Fibroblast of villous mesenchyme (primary cell): ENCODE measurements around the gene RHEBL1. TPM values are rescaled to one million over a fixed set of nuclear protein-coding genes. Genes with fewer than 3 reads are reported as not detected.
"Not testable (repeated sequence)": the region's sequence is repeated elsewhere in the genome, so short reads cannot be mapped to it uniquely, and the experiment has no call there.

Source experiments
- DNase-seq: peaks from one replicate; pipeline ENCODE4 v3.0.0-alpha.2; 2010; ENCODE audit warnings: low read depth
- H3K4me3 ChIP-seq: 2 replicates; pipeline ENCODE4 v1.5.1; 2011; ENCODE audit warnings: low read depth, mild to moderate bottlenecking, low read length
- CTCF ChIP-seq: IDR thresholded peaks from 2 replicates; pipeline ENCODE4 v1.5.1; 2012; ENCODE audit warnings: low read depth, mild to moderate bottlenecking, low read length; ENCODE audit not compliant: insufficient read depth
- total RNA-seq: library from RNA; depleted of rRNA; stranded (reverse); fragments of >200 nt; gene quantifications from 2 replicates; pipeline ENCODE4 v1.2.3, GENCODE V29; 2012

The RHEBL1 gene
- total RNA-seq, 1 donor, result 0.86 TPM

- H3K4me3 ChIP-seq, result no peak overlapping the region
- no peak for DNase-seq
- TF ChIP-seq CTCF, result no peak
These were observed 1.2 kb upstream of the RHEBL1 start for GRCh38 chr12:49070971-49071370.

GRCh38 chr12:49068879-49069506 lies 786 bp downstream of the RHEBL1 start:
- peak overlapping the region; percentile 92 for H3K4me3 ChIP-seq
- DNase-seq, result no peak
- TF ChIP-seq CTCF, result no peak

GRCh38 chr12:49066120-49066519 lies 3.7 kb downstream of the RHEBL1 start:
- H3K4me3 ChIP-seq, result no peak overlapping the region
- TF ChIP-seq CTCF, result no peak
- DNase-seq, result no peak

- no peak for TF ChIP-seq CTCF
- H3K4me3 ChIP-seq, result no peak overlapping the region
- DNase-seq, result no peak
These were observed 5.0 kb downstream of the RHEBL1 start for GRCh38 chr12:49064767-49065152.

- DNase-seq, H3K4me3 ChIP-seq: not testable (repeated sequence)
These were observed 7.9 kb downstream of the RHEBL1 start for GRCh38 chr12:49061916-49062315.

GRCh38 chr12:49061157-49061650 lies 8.6 kb downstream of the RHEBL1 start:
- no peak for DNase-seq
- peak overlapping the region; percentile 96 for H3K4me3 ChIP-seq
- TF ChIP-seq CTCF, result no peak

GRCh38 chr12:49060237-49061156 lies 9.3 kb downstream of the RHEBL1 start, which contains the start of gene KMT2D:
Gene KMT2D, minus strand, starts transcription at chr12:49060794. Its CDS starts 5,470 bp downstream, at chr12:49055324.
- H3K4me3 ChIP-seq, result peak within 1 kb of the TSS; percentile 96
- peak; percentile 30 for TF ChIP-seq CTCF
- DNase-seq, result peak; percentile 97
